Pons (tissue), 1 donor: ENCODE data around the gene MMP14.
"Not testable (repeated sequence)": the region's sequence is repeated elsewhere in the genome, so short reads cannot be mapped to it uniquely, and the experiment has no call there.

Experiments used
- DNase-seq: peaks from one replicate; pipeline ENCODE4 v3.0.0-alpha.2; 2016; ENCODE audit warnings: low spot score

Gene MMP14

GRCh38 chr14:22842211-22843122, 6.1 kb downstream of the MMP14 start:
- no peak for DNase-seq

DNA sequence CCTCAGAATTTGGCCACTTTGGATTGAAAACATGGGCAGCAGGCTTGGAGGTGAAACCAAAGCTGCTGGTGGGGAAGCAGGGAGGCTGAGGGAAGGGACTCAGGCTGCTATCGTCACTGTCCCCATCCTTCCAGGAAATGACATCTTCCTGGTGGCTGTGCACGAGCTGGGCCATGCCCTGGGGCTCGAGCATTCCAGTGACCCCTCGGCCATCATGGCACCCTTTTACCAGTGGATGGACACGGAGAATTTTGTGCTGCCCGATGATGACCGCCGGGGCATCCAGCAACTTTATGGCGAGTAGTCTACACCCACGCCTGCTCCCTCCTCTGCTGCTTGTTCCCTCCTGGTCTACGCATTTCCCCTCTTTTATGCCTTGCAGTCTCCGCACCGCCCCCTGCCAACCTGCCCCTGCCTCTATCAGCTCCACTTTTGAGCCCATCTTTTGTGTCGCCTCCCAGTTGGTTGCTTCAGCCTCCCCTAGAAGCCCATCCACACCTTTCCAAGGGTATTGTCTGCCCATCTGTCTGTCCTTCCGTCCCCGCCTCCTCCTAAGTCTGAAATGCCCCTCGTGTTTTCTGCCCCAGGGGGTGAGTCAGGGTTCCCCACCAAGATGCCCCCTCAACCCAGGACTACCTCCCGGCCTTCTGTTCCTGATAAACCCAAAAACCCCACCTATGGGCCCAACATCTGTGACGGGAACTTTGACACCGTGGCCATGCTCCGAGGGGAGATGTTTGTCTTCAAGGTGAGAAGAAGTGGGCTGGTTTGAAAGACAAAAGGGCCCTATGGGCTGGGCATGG, 6.9 kb downstream of the MMP14 start:
- no peak for DNase-seq

DNA sequence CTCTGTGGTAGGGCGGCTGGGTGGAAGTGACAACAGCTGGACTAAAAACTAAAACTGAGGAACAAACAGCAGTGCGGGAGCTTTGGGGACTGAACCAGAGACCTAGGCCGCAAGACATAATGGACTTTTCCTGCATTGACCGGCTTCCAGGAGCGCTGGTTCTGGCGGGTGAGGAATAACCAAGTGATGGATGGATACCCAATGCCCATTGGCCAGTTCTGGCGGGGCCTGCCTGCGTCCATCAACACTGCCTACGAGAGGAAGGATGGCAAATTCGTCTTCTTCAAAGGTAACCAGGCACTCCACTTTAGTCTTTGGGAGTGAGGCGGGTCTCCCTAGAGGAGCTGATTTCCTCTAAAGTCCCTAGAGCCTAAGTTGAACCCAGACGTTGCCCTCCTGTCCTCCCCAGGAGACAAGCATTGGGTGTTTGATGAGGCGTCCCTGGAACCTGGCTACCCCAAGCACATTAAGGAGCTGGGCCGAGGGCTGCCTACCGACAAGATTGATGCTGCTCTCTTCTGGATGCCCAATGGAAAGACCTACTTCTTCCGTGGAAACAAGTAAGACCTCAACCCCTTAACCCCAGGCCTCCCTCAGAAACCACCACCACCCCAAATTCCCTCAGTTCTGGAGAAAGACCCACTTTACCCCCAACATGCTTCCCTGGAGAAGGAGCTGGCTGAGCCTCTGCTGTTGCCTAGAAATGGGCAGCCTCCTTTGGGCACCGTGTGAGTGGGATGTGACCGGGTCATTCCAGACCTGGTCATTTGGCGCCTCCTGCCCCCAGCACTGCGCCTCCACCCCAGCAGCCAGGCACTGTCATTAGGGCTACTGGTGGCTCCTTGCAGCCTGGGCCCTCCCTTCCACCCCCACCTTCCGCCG, 8.1 kb downstream of the MMP14 start:
- no peak for DNase-seq

DNA sequence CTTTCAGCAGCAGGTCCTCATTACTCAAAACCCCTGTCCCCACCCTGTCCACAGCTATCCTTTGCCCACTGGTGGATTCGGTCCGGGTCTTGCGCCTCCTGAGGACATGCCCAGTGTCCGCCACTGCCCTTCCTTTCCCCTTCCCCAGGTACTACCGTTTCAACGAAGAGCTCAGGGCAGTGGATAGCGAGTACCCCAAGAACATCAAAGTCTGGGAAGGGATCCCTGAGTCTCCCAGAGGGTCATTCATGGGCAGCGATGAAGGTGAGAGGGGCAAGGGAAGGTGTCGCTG, 8.7 kb downstream of the MMP14 start:
- no peak for DNase-seq

DNA sequence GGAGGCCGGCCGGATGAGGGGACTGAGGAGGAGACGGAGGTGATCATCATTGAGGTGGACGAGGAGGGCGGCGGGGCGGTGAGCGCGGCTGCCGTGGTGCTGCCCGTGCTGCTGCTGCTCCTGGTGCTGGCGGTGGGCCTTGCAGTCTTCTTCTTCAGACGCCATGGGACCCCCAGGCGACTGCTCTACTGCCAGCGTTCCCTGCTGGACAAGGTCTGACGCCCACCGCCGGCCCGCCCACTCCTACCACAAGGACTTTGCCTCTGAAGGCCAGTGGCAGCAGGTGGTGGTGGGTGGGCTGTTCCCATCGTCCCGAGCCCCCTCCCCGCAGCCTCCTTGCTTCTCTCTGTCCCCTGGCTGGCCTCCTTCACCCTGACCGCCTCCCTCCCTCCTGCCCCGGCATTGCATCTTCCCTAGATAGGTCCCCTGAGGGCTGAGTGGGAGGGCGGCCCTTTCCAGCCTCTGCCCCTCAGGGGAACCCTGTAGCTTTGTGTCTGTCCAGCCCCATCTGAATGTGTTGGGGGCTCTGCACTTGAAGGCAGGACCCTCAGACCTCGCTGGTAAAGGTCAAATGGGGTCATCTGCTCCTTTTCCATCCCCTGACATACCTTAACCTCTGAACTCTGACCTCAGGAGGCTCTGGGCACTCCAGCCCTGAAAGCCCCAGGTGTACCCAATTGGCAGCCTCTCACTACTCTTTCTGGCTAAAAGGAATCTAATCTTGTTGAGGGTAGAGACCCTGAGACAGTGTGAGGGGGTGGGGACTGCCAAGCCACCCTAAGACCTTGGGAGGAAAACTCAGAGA, 9.6 kb downstream of the MMP14 start:
- DNase-seq, result no peak

GRCh38 chr14:22846811-22847307, 10.5 kb downstream of the MMP14 start:
- DNase-seq, result no peak

- DNase-seq, result no peak
Observed at GRCh38 chr14:22847661-22848341, 11.4 kb downstream of the MMP14 start.

GRCh38 chr14:22848351-22849164, 12.2 kb downstream of the MMP14 start:
- DNase-seq, result peak; percentile 8

GRCh38 chr14:22849212-22849819, 12.9 kb downstream of the MMP14 start:
- no peak for DNase-seq

- no peak for DNase-seq
Observed at GRCh38 chr14:22850944-22851764, 14.8 kb downstream of the MMP14 start.

GRCh38 chr14:22852178-22852577, 15.8 kb downstream of the MMP14 start:
- DNase-seq, result not testable (repeated sequence)

DNA sequence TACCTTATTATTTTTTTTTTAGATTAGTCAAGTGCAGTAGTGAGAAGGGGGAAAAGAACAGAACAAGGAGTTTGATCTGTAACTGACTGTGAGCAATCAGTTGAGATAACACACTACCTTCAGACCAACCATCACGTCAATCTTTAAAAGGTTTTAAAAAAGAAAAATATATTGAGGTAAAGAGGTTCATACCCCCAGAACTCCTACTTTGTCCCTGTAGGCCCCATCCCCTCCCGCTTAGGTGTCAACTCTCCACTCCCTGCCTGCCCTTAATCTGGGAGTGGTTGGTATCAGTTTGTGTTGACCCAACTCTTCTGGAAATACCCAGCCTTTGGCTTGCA, 16.2 kb downstream of the MMP14 start:
- DNase-seq, result no peak

- DNase-seq, result peak; percentile 71
Observed at GRCh38 chr14:22852940-22853767, 16.8 kb downstream of the MMP14 start.

- DNase-seq, result not testable (repeated sequence)
Observed at GRCh38 chr14:22854296-22854695, 17.9 kb downstream of the MMP14 start.

- DNase-seq, result no peak
Observed at GRCh38 chr14:22854963-22855724, 18.8 kb downstream of the MMP14 start.

DNA sequence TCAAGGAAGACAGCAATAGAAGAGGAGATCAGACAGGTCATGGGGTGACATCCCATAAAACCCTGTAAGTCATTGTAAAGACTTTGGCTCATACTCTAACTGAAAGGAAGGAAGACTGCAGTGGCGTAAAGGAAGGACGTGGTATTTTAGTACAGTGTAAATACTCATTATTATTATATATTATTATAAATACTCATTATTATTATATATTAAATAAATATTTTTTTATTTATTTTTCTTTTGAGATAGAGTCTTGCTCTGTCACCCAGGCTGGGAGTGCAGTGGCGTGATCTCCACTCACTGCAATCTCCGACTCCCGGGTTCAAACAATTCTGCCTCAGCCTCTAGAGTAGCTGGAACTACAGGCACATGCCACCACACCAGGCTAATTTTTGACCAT, 20.0 kb downstream of the MMP14 start:
- DNase-seq, result no peak

DNA sequence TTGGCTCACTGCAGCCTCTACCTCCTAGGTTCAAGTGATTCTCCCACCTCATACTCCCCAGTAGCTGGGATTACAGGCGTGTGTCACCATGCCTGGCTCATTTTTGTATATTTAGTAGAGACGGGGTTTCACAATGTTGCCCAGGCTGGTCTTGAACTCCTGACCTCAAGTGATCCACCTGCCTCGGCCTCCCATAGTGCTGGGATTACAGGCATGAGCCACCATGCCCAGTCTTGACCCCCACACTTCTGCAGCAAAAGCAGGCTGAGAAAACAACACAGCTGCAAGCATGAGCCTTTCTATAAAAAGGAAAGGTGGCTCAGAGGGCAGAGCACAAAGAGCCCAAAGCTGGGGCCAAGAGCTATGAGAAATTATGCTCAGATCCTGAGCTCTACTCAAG, 24.0 kb downstream of the MMP14 start:
- DNase-seq, result not testable (repeated sequence)
